Activated CD4-positive, alpha-beta memory T cell treated with anti-CD3 and anti-CD28 coated beads for 36 hours (primary cell): ENCODE results near the gene ACTL6B. TPM values are rescaled to one million over a fixed set of nuclear protein-coding genes. Genes with fewer than 3 reads are reported as not detected.

ENCODE experiments used
- CTCF ChIA-PET: fragments of 350-600 bp; sonication (Branson Sonifier 250); formaldehyde crosslinking; loops from one replicate; lab custom pipeline; 2021; ENCODE audit warnings: antibody characterized with exemption, inconsistent platforms; lab: Charles Lee
- POLR2A ChIA-PET: fragments of 350-600 bp; sonication (Branson Sonifier 250); formaldehyde crosslinking; loops from one replicate; lab custom pipeline; 2021; ENCODE audit warnings: antibody characterized with exemption; lab: Charles Lee
- DNase-seq: peaks from one replicate; pipeline ENCODE4 v3.0.0-alpha.2; 2020
- H3K27ac Mint-ChIP-seq: one replicate; pipeline ENCODE4 v1.8.0; 2021; ENCODE audit warnings: mixed read lengths
- H3K27me3 Mint-ChIP-seq: one replicate; pipeline ENCODE4 v1.8.0; 2021; ENCODE audit warnings: mixed read lengths
- H3K36me3 Mint-ChIP-seq: one replicate; pipeline ENCODE4 v1.8.0; 2021; ENCODE audit warnings: mixed read lengths
- H3K4me1 Mint-ChIP-seq: one replicate; pipeline ENCODE4 v1.8.0; 2021; ENCODE audit warnings: low read depth, mixed read lengths
- H3K4me3 Mint-ChIP-seq: one replicate; pipeline ENCODE4 v1.8.0; 2021; ENCODE audit warnings: mild to moderate bottlenecking, mixed read lengths
- H3K9me3 Mint-ChIP-seq: one replicate; pipeline ENCODE4 v1.8.0; 2021; ENCODE audit warnings: mixed read lengths
- intact Hi-C: fragments of 100-400 bp; cut with micrococcal nuclease; formaldehyde crosslinking; loops from one replicate; pipeline ENCODE4 v1.15.1; 2023
- total RNA-seq, 2 experiments: library from RNA; stranded (reverse); gene quantifications; one replicate each; pipeline ENCODE4 v1.2.3, GENCODE V29; 2021

The ACTL6B gene
- total RNA-seq, 2 experiments from 2014 or later, result not detected

- H3K27ac Mint-ChIP-seq, result no peak overlapping the region
- no peak overlapping the region for H3K4me3 Mint-ChIP-seq
- intact Hi-C loops, result loop anchor here (5.0 kb wide), 3 partner anchors 57 to 127 kb away; partner anchors contain the start of genes FBXO24 and LRCH4
- peaks cover 21% of the 10 kb centered on the region for H3K36me3 Mint-ChIP-seq
- no peaks in the 10 kb centered on the region for H3K9me3 Mint-ChIP-seq
- DNase-seq, result no peak
- POLR2A ChIA-PET, result interaction anchor here (0.6 kb wide), 1 partner anchor 212 kb away, joined by 3 read pairs; no protein-coding TSS in a partner anchor
- no peaks in the 10 kb centered on the region for H3K27me3 Mint-ChIP-seq
- H3K4me1 Mint-ChIP-seq, result peaks cover 24% of the 10 kb centered on the region
- CTCF ChIA-PET, result interaction anchor here (1.0 to 10.9 kb wide), 7 partner anchors 11 to 104 kb away, joined by 5 to 132 read pairs (median 33); partner anchors contain the start of genes FBXO24, LRCH4, MOSPD3 and POP7
Measured at GRCh38 chr7:100689230-100690135, 33.2 kb upstream of the ACTL6B start.

GRCh38 chr7:100688326-100688860, 32.1 kb upstream of the ACTL6B start:
- peaks cover 24% of the 10 kb centered on the region for H3K4me1 Mint-ChIP-seq
- no peak overlapping the region for H3K27ac Mint-ChIP-seq
- H3K4me3 Mint-ChIP-seq, result no peak overlapping the region
- H3K27me3 Mint-ChIP-seq, result no peaks in the 10 kb centered on the region
- no peak for DNase-seq
- ChIA-PET POLR2A (no interaction called here), CTCF (interaction anchor here (1.0 to 10.9 kb wide), 3 partner anchors 14 to 16 kb away, joined by 3 to 132 read pairs (median 6); partner anchors contain the start of gene POP7)
- peaks cover 21% of the 10 kb centered on the region for H3K36me3 Mint-ChIP-seq
- intact Hi-C loops, result no loop called here
- H3K9me3 Mint-ChIP-seq, result no peaks in the 10 kb centered on the region

- intact Hi-C loops, result no loop called here
- no peak for DNase-seq
- H3K4me1 Mint-ChIP-seq, result peaks cover 22% of the 10 kb centered on the region
- no peak overlapping the region for H3K4me3 Mint-ChIP-seq
- peaks cover 19% of the 10 kb centered on the region for H3K36me3 Mint-ChIP-seq
- no peaks in the 10 kb centered on the region for H3K27me3 Mint-ChIP-seq
- no peaks in the 10 kb centered on the region for H3K9me3 Mint-ChIP-seq
- H3K27ac Mint-ChIP-seq, result no peak overlapping the region
- ChIA-PET CTCF (interaction anchor here (1.0 to 10.9 kb wide), 2 partner anchors 14 to 17 kb away, joined by 3 to 132 read pairs; partner anchors contain the start of gene POP7), POLR2A (no interaction called here)
Measured at GRCh38 chr7:100687751-100688300, 31.6 kb upstream of the ACTL6B start.

- Mint-ChIP-seq H3K27me3 (no peaks in the 10 kb centered on the region), H3K4me3 (no peak overlapping the region), H3K9me3 (no peaks in the 10 kb centered on the region), H3K27ac (no peak overlapping the region), H3K36me3 (peaks cover 19% of the 10 kb centered on the region), H3K4me1 (peaks cover 17% of the 10 kb centered on the region)
- ChIA-PET POLR2A (no interaction called here), CTCF (interaction anchor here (1.0 to 10.9 kb wide), 2 partner anchors 15 to 18 kb away, joined by 3 to 132 read pairs; partner anchors contain the start of gene POP7)
- intact Hi-C loops, result no loop called here
- DNase-seq, result no peak
Measured at GRCh38 chr7:100687261-100687660, 31.0 kb upstream of the ACTL6B start.

GRCh38 chr7:100686822-100687211, 30.6 kb upstream of the ACTL6B start:
- H3K4me1 Mint-ChIP-seq, result peaks cover 13% of the 10 kb centered on the region
- H3K27me3 Mint-ChIP-seq, result no peaks in the 10 kb centered on the region
- H3K27ac Mint-ChIP-seq, result no peak overlapping the region
- H3K4me3 Mint-ChIP-seq, result no peak overlapping the region
- ChIA-PET CTCF (no interaction called here), POLR2A (no interaction called here)
- DNase-seq, result no peak
- H3K36me3 Mint-ChIP-seq, result peaks cover 19% of the 10 kb centered on the region
- H3K9me3 Mint-ChIP-seq, result no peaks in the 10 kb centered on the region
- intact Hi-C loops, result no loop called here

GRCh38 chr7:100686201-100686821, 30.1 kb upstream of the ACTL6B start:
- intact Hi-C loops, result no loop called here

GRCh38 chr7:100685631-100686145, 29.4 kb upstream of the ACTL6B start:
- intact Hi-C loops, result no loop called here
- H3K4me3 Mint-ChIP-seq, result no peak overlapping the region
- DNase-seq, result no peak
- no peaks in the 10 kb centered on the region for H3K9me3 Mint-ChIP-seq
- H3K4me1 Mint-ChIP-seq, result peaks cover 12% of the 10 kb centered on the region
- CTCF ChIA-PET, result no interaction called here
- H3K27ac Mint-ChIP-seq, result no peak overlapping the region
- no peaks in the 10 kb centered on the region for H3K27me3 Mint-ChIP-seq
- POLR2A ChIA-PET, result interaction anchor here (0.6 to 0.9 kb wide), 2 partner anchors 8 to 198 kb away, joined by 3 read pairs; no protein-coding TSS in a partner anchor
- peaks cover 19% of the 10 kb centered on the region for H3K36me3 Mint-ChIP-seq

More at GRCh38 chr7:100686201-100686821, 30.1 kb upstream of the ACTL6B start:
- Mint-ChIP-seq H3K36me3 (peaks cover 19% of the 10 kb centered on the region), H3K27me3 (no peaks in the 10 kb centered on the region), H3K4me1 (peaks cover 12% of the 10 kb centered on the region), H3K9me3 (no peaks in the 10 kb centered on the region), H3K27ac (no peak overlapping the region), H3K4me3 (no peak overlapping the region)
- no peak for DNase-seq
- ChIA-PET POLR2A (interaction anchor here (0.6 to 0.9 kb wide), 2 partner anchors 9 to 197 kb away, joined by 3 read pairs; no protein-coding TSS in a partner anchor), CTCF (no interaction called here)

GRCh38 chr7:100685049-100685605, 28.9 kb upstream of the ACTL6B start:
- Mint-ChIP-seq H3K27ac (no peak overlapping the region), H3K9me3 (no peaks in the 10 kb centered on the region), H3K4me1 (peaks cover 17% of the 10 kb centered on the region), H3K4me3 (no peak overlapping the region), H3K27me3 (no peaks in the 10 kb centered on the region), H3K36me3 (peaks cover 20% of the 10 kb centered on the region)
- POLR2A ChIA-PET, result interaction anchor here (0.6 kb wide), 1 partner anchor 168 kb away, joined by 3 read pairs; no protein-coding TSS in a partner anchor
- intact Hi-C loops, result no loop called here
- CTCF ChIA-PET, result no interaction called here
- no peak for DNase-seq

GRCh38 chr7:100684534-100685042, 28.3 kb upstream of the ACTL6B start:
- H3K27ac Mint-ChIP-seq, result no peak overlapping the region
- no peak overlapping the region for H3K4me3 Mint-ChIP-seq
- ChIA-PET CTCF (interaction anchor here (2.1 kb wide), 1 partner anchor 7 kb away, joined by 11 read pairs; no protein-coding TSS in a partner anchor), POLR2A (interaction anchor here (0.6 to 1.5 kb wide), 2 partner anchors 169 to 248 kb away, joined by 3 read pairs; partner anchors contain the start of gene PPP1R35)
- no peaks in the 10 kb centered on the region for H3K9me3 Mint-ChIP-seq
- no peaks in the 10 kb centered on the region for H3K27me3 Mint-ChIP-seq
- peaks cover 25% of the 10 kb centered on the region for H3K36me3 Mint-ChIP-seq
- intact Hi-C loops, result no loop called here
- peaks cover 18% of the 10 kb centered on the region for H3K4me1 Mint-ChIP-seq
- no peak for DNase-seq

- no peak for DNase-seq
- no peak overlapping the region for H3K4me3 Mint-ChIP-seq
- peaks cover 20% of the 10 kb centered on the region for H3K4me1 Mint-ChIP-seq
- no peaks in the 10 kb centered on the region for H3K9me3 Mint-ChIP-seq
- intact Hi-C loops, result no loop called here
- H3K27me3 Mint-ChIP-seq, result no peaks in the 10 kb centered on the region
- H3K36me3 Mint-ChIP-seq, result peaks cover 30% of the 10 kb centered on the region
- CTCF ChIA-PET, result interaction anchor here (1.1 to 2.1 kb wide), 2 partner anchors 8 to 51 kb away, joined by 5 to 11 read pairs; no protein-coding TSS in a partner anchor
- POLR2A ChIA-PET, result interaction anchor here (0.6 to 1.5 kb wide), 4 partner anchors 8 to 247 kb away, joined by 3 read pairs; partner anchors contain the start of gene PPP1R35
- no peak overlapping the region for H3K27ac Mint-ChIP-seq
Measured at GRCh38 chr7:100683659-100684533, 27.6 kb upstream of the ACTL6B start.
